GM12878 (cell line): ENCODE data around the gene ZNF574. TPM values are rescaled to one million over a fixed set of nuclear protein-coding genes. Genes with fewer than 3 reads are reported as not detected.

Source experiments
- ATAC-seq: fragments of 200-7000 bp; cut with Tn5 transposase; 3 replicates; pipeline ENCODE4 v1.9.1; 2020; ENCODE audit warnings: mild to moderate bottlenecking, moderate library complexity
- BruUV-seq: library from RNA; stranded (reverse); fragments of 400-500 nt; replicated peaks from 2 replicates; lab custom pipeline; 2021; lab: Mats Ljungman, UMichigan
- CTCF ChIA-PET: fragments of 300-600 bp; sonication (Branson Sonifier 250); formaldehyde crosslinking; extraction: SDS; loops from one replicate; lab custom pipeline; 2021; ENCODE audit warnings: inconsistent platforms; lab: Yijun Ruan, JAX
- POLR2A ChIA-PET: fragments of 350-600 bp; formaldehyde crosslinking; extraction: SDS; loops from one replicate; lab custom pipeline; 2021; ENCODE audit warnings: inconsistent platforms; lab: Charles Lee
- RAD21 ChIA-PET: fragments of 300-600 bp; sonication (Branson Sonifier 250); formaldehyde crosslinking; loops from one replicate; lab custom pipeline; 2023; ENCODE audit warnings: antibody characterized with exemption; ENCODE audit not compliant: unreplicated experiment; lab: Charles Lee
- SMC1A ChIA-PET: fragments of 300-600 bp; sonication (Branson Sonifier 250); formaldehyde crosslinking; loops from one replicate; lab custom pipeline; 2023; ENCODE audit not compliant: unreplicated experiment, uncharacterized antibody; lab: Charles Lee
- DNase-seq: peaks from one replicate; pipeline ENCODE4 v3.0.0-alpha.2; 2011; ENCODE audit warnings: low read depth, low spot score
- FAIRE-seq: peaks from 3 replicates; lab custom pipeline; 2011; peaks lifted over from hg19 to GRCh38; lab: Jason Lieb, UNC
- H2AFZ ChIP-seq: 2 replicates; pipeline ENCODE4 v1.6.0; 2011; ENCODE audit warnings: low read depth, low read length, control low read depth; ENCODE audit not compliant: control insufficient read depth
- H3K27ac ChIP-seq: 2 replicates; pipeline ENCODE4 v1.5.1; 2011; ENCODE audit warnings: control low read depth; ENCODE audit not compliant: control insufficient read depth, insufficient read depth
- H3K27me3 ChIP-seq, 2 experiments: replicated peaks in 1 of 2; 2 replicates each; pipeline versions ENCODE4 v1.6.0 to v1.6.1; 2011; ENCODE audit warnings: low read length in 1 of 2; ENCODE audit not compliant: control insufficient read depth in 2 of 2, insufficient read depth in 2 of 2
- H3K36me3 ChIP-seq, 2 experiments: 2 replicates each; pipeline ENCODE4 v1.5.1; 2011; ENCODE audit warnings: low read length in 1 of 2; ENCODE audit not compliant: control insufficient read depth in 2 of 2, insufficient read depth in 2 of 2
- H3K4me1 ChIP-seq: 2 replicates; pipeline ENCODE4 v1.6.1; 2011; ENCODE audit warnings: mild to moderate bottlenecking, low read length, moderate library complexity, mixed read lengths; ENCODE audit not compliant: control insufficient read depth, insufficient read depth
- H3K4me2 ChIP-seq: 2 replicates; pipeline ENCODE4 v1.6.0; 2011; ENCODE audit warnings: control low read depth; ENCODE audit not compliant: control insufficient read depth, insufficient read depth
- H3K4me3 ChIP-seq: fragments of 200-600 bp; sonication (generic); 2 replicates; pipeline ENCODE4 v1.5.1; 2016
- H3K79me2 ChIP-seq: 2 replicates; pipeline ENCODE4 v1.6.0; 2011; ENCODE audit warnings: low read length; ENCODE audit not compliant: control insufficient read depth, insufficient read depth
- H3K9ac ChIP-seq: 2 replicates; pipeline ENCODE4 v1.8.0; 2011; ENCODE audit warnings: low read length, control low read depth, mixed read lengths; ENCODE audit not compliant: control insufficient read depth, insufficient read depth
- H3K9me3 ChIP-seq: replicated peaks from 3 replicates; pipeline ENCODE4 v1.5.1; 2011; ENCODE audit warnings: mild to moderate bottlenecking, low read length; ENCODE audit not compliant: control insufficient read depth, insufficient read depth
- H4K20me1 ChIP-seq: 2 replicates; pipeline ENCODE4 v1.6.0; 2011; ENCODE audit not compliant: control insufficient read depth, insufficient read depth
- EED ChIP-seq: sonication (generic); IDR thresholded peaks from 2 replicates; pipeline ENCODE4 v1.6.1; 2016; ENCODE audit warnings: antibody characterized with exemption, low read depth
- HDAC6 ChIP-seq: fragments of 200-600 bp; sonication (generic); IDR thresholded peaks from one replicate; pipeline ENCODE4 v1.8.0; 2017; ENCODE audit warnings: antibody characterized with exemption; ENCODE audit not compliant: unreplicated experiment
- KAT2A ChIP-seq: conservative IDR thresholded peaks from 2 replicates; pipeline ENCODE4 v1.6.1; 2011; ENCODE audit warnings: low read depth, low read length; ENCODE audit not compliant: control insufficient read depth
- MYC ChIP-seq: IDR thresholded peaks from 2 replicates; pipeline ENCODE4 v1.6.1; 2011; ENCODE audit warnings: mild to moderate bottlenecking, low read length, moderate library complexity, inconsistent platforms; ENCODE audit not compliant: insufficient read depth, insufficient replicate concordance, insufficient read length, severe bottlenecking
- POLR2AphosphoS2 ChIP-seq: IDR thresholded peaks from 2 replicates; pipeline ENCODE4 v1.6.1; 2011; ENCODE audit warnings: low read depth, mild to moderate bottlenecking, low read length, improper control_type of control experiment, moderate library complexity
- POLR2AphosphoS5 ChIP-seq: IDR thresholded peaks from 2 replicates; pipeline ENCODE4 v1.6.1; 2011; ENCODE audit warnings: mild to moderate bottlenecking, low read length, inconsistent platforms
- RELA ChIP-seq: fragments of 450-650 bp; IDR thresholded peaks from 2 replicates; pipeline ENCODE4 v1.8.0; 2014; ENCODE audit warnings: borderline replicate concordance; ENCODE audit not compliant: partially characterized antibody
- SMAD1 ChIP-seq: fragments of 450-650 bp; IDR thresholded peaks from 2 replicates; pipeline ENCODE4 v1.6.1; 2018; ENCODE audit warnings: mild to moderate bottlenecking, low read depth; ENCODE audit not compliant: partially characterized antibody
- SP1 ChIP-seq: IDR thresholded peaks from one replicate; pipeline ENCODE4 v1.6.1; 2011; ENCODE audit warnings: low read depth, low read length
- TCF12 ChIP-seq: IDR thresholded peaks from 2 replicates; pipeline ENCODE4 v1.6.1; 2011; ENCODE audit warnings: low read depth, mild to moderate bottlenecking, low read length
- ZNF622 ChIP-seq: fragments of 450-650 bp; IDR thresholded peaks from 2 replicates; pipeline ENCODE4 v1.6.1; 2017; ENCODE audit warnings: mild to moderate bottlenecking, inconsistent platforms
- WGBS: methylation state at CpG from one replicate; pipeline ENCODE4 v1.1.6; 2016; ENCODE audit warnings: low lambda C conversion rate; ENCODE audit not compliant: insufficient replicate concordance, insufficient coverage; ENCODE audit errors: missing lambda C conversion rate; 5-methylcytosine and 5-hydroxymethylcytosine counted together
- in situ Hi-C: fragments of 300-500 bp; cut with MboI; formaldehyde crosslinking; loops from 9 replicates; pipeline ENCODE4 v1.14.3; 2018; ENCODE audit warnings: mixed read lengths
- intact Hi-C: fragments of 100-400 bp; cut with micrococcal nuclease; formaldehyde crosslinking; loops from one replicate; pipeline ENCODE4 v1.14.2; 2022; ENCODE audit not compliant: unreplicated experiment
- polyA plus RNA-seq, 11 experiments: library from polyadenylated mRNA; depleted of rRNA in 4 of 11; unstranded in 6 of 11; stranded (reverse) in 5 of 11; fragments of >200 nt; fragmentation: Nextera tagmentation in 4 of 11; fragmentation: Illumina TruSeq in 1 of 11; extraction: Ambion mirVana in 4 of 11; extraction: Trizol in 1 of 11; gene quantifications; 1 replicate in 1 of 11; 2 replicates in 10 of 11; pipeline versions ENCODE4 v1.2.1 to v1.2.3, GENCODE V29; 2011 to 2016; ENCODE audit warnings: inconsistent platforms in 2 of 11, missing spikeins in 2 of 11, low read depth in 1 of 11
- total RNA-seq, 4 experiments: library from RNA; depleted of rRNA in 3 of 4; stranded (reverse); fragments of >200 nt in 3 of 4; fragmentation: Illumina TruSeq in 1 of 4; extraction: Trizol in 1 of 4; gene quantifications; 2 replicates each; pipeline versions ENCODE4 v1.2.1 to v1.2.3, GENCODE V29; 2013 to 2021
- TF ChIP-seq, protein P1 (sequence below): fragments of 450-650 bp; IDR thresholded peaks from 2 replicates; pipeline ENCODE4 v1.6.1; 2017; ENCODE audit warnings: antibody characterized with exemption, mild to moderate bottlenecking, moderate library complexity
- TF ChIP-seq, protein P2 (sequence below): fragments of 450-650 bp; IDR thresholded peaks from 2 replicates; pipeline ENCODE4 v1.6.1; 2017; ENCODE audit warnings: mild to moderate bottlenecking, moderate library complexity
- TF ChIP-seq, protein P3 (sequence below): IDR thresholded peaks from 2 replicates; pipeline ENCODE4 v1.6.1; 2011; ENCODE audit warnings: low read depth, mild to moderate bottlenecking, low read length, moderate library complexity, borderline replicate concordance; ENCODE audit errors: extremely low read depth

The ZNF574 gene
- total and polyA plus RNA-seq, 10 of the 15 experiments (the other 5 are each of a cell fraction or from before 2014, with no cell fraction given): 0.32 to 25.6 (median 11.4) TPM

DNA sequence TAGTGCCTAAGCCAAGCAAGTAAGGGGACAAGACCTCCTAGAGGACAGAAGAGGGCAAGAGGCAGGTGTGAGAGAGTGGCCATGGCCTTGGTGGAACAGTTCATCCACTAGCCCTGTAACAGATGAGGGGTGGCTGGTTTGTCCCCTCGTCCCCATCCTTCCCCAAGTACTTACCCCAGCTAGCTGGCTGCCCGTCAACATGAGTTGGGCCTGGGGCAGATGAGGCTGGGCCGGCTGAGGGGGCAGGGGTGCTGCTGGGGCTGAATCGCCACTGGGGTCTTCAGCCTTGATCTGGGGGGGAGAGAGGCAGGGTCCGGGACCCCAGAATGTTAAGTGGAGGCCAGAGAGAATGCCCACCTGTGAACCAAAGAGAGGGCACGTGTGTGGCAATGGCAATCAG is 41.1 kb downstream of the ZNF574 start (continued):
- TF ChIP-seq, protein P1, sequence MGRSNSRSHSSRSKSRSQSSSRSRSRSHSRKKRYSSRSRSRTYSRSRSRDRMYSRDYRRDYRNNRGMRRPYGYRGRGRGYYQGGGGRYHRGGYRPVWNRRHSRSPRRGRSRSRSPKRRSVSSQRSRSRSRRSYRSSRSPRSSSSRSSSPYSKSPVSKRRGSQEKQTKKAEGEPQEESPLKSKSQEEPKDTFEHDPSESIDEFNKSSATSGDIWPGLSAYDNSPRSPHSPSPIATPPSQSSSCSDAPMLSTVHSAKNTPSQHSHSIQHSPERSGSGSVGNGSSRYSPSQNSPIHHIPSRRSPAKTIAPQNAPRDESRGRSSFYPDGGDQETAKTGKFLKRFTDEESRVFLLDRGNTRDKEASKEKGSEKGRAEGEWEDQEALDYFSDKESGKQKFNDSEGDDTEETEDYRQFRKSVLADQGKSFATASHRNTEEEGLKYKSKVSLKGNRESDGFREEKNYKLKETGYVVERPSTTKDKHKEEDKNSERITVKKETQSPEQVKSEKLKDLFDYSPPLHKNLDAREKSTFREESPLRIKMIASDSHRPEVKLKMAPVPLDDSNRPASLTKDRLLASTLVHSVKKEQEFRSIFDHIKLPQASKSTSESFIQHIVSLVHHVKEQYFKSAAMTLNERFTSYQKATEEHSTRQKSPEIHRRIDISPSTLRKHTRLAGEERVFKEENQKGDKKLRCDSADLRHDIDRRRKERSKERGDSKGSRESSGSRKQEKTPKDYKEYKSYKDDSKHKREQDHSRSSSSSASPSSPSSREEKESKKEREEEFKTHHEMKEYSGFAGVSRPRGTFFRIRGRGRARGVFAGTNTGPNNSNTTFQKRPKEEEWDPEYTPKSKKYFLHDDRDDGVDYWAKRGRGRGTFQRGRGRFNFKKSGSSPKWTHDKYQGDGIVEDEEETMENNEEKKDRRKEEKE: no peak
- TF ChIP-seq ZNF622: no peak
- TF ChIP-seq POLR2AphosphoS2: no peak
- no peak for TF ChIP-seq SP1
- TF ChIP-seq TCF12: no peak
- no peak for TF ChIP-seq HDAC6

- no peaks in the 10 kb centered on the region for H3K9me3 ChIP-seq
- no peak overlapping the region for H3K4me3 ChIP-seq
- peaks cover 18 to 28% of the 10 kb centered on the region in 2 experiments; a peak in 3 of 4 replicates for H3K36me3 ChIP-seq
- no peak for ATAC-seq
- in situ Hi-C loops (no loop called here), intact Hi-C loops (no loop called here)
- no peaks in the 10 kb centered on the region for H4K20me1 ChIP-seq
- ChIA-PET SMC1A (interaction anchor here (1.1 to 1.5 kb wide), 3 partner anchors 10 to 12 kb away, joined by 3 to 8 read pairs (median 6); partner anchors contain the start of gene POU2F2), RAD21 (interaction anchor here (0.9 to 1.6 kb wide), 3 partner anchors 9 to 12 kb away, joined by 4 to 5 read pairs (median 4); no protein-coding TSS in a partner anchor), CTCF (interaction anchor here (0.7 to 6.6 kb wide), 3 partner anchors 8 to 101 kb away, joined by 3 to 132 read pairs (median 8); partner anchors contain the start of gene POU2F2), POLR2A (interaction anchor here (0.6 to 4.1 kb wide), 7 partner anchors 9 to 1455 kb away, joined by 3 to 26 read pairs (median 4); partner anchors contain the start of genes GSK3A, PINLYP, POU2F2 and XRCC1)
- H3K27me3 ChIP-seq: no peaks in the 10 kb centered on the region
- peaks cover 54% of the 10 kb centered on the region for H3K4me1 ChIP-seq
- DNase-seq: no peak
- H2AFZ ChIP-seq: no peak overlapping the region
- FAIRE-seq: no peak
- peaks cover 31% of the 10 kb centered on the region for H3K79me2 ChIP-seq
- H3K9ac ChIP-seq: no peak overlapping the region
- WGBS: 87% methylated on average over 10 of the region's 10 CpGs
- no TSS peak for BruUV-seq
- peak overlapping the region; percentile 96; the same call in 1 of the 2 replicates for H3K27ac ChIP-seq
- no peak overlapping the region for H3K4me2 ChIP-seq
- no peak for TF ChIP-seq EED
- no peak for TF ChIP-seq KAT2A
- no peak for TF ChIP-seq SMAD1
- TF ChIP-seq, protein P2, sequence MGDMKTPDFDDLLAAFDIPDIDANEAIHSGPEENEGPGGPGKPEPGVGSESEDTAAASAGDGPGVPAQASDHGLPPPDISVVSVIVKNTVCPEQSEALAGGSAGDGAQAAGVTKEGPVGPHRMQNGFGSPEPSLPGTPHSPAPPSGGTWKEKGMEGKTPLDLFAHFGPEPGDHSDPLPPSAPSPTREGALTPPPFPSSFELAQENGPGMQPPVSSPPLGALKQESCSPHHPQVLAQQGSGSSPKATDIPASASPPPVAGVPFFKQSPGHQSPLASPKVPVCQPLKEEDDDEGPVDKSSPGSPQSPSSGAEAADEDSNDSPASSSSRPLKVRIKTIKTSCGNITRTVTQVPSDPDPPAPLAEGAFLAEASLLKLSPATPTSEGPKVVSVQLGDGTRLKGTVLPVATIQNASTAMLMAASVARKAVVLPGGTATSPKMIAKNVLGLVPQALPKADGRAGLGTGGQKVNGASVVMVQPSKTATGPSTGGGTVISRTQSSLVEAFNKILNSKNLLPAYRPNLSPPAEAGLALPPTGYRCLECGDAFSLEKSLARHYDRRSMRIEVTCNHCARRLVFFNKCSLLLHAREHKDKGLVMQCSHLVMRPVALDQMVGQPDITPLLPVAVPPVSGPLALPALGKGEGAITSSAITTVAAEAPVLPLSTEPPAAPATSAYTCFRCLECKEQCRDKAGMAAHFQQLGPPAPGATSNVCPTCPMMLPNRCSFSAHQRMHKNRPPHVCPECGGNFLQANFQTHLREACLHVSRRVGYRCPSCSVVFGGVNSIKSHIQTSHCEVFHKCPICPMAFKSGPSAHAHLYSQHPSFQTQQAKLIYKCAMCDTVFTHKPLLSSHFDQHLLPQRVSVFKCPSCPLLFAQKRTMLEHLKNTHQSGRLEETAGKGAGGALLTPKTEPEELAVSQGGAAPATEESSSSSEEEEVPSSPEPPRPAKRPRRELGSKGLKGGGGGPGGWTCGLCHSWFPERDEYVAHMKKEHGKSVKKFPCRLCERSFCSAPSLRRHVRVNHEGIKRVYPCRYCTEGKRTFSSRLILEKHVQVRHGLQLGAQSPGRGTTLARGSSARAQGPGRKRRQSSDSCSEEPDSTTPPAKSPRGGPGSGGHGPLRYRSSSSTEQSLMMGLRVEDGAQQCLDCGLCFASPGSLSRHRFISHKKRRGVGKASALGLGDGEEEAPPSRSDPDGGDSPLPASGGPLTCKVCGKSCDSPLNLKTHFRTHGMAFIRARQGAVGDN: no peak
- TF ChIP-seq, protein P3, sequence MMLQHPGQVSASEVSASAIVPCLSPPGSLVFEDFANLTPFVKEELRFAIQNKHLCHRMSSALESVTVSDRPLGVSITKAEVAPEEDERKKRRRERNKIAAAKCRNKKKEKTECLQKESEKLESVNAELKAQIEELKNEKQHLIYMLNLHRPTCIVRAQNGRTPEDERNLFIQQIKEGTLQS: no peak
- TF ChIP-seq MYC: no peak
- TF ChIP-seq POLR2AphosphoS5: no peak
- TF ChIP-seq RELA: no peak
Observed at GRCh38 chr19:42120276-42120980, 44.5 kb downstream of the ZNF574 start.
